Stimulated activated CD4-positive, alpha-beta T cell treated with anti-CD3 and anti-CD28 coated beads, Interleukin-1b, Interleukin-23, amount 100 ng/mL, for 4 hours (primary cell): ENCODE results near the gene TAPBPL.
"Not testable (repeated sequence)": the region's sequence is repeated elsewhere in the genome, so short reads cannot be mapped to it uniquely, and the experiment has no call there.

Experiments
- DNase-seq, 2 donors: peaks; one replicate each; pipeline ENCODE4 v3.0.0-alpha.2; 2020; ENCODE audit warnings: low read depth in 2 of 2

Gene TAPBPL

DNA sequence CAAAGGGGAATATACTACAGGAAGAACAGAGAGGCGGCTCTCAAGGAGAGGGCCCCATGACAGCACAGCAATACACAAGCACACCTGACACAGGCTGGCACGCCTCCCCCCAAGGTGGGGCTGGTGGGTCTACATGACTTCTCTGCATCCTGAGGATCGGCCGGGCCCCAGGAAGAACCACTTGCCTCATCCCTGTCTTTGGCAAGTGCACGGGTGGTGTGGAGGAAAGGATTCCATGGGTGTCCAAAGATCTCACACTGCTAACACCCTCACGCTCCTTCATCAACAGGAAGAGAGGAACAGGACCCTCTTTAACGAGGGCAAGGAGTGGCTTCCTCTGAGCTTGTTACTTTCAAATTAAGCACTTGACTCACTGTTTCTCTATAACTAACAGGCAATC is 11.4 kb downstream of the TAPBPL start:
- DNase-seq: no peak

GRCh38 chr12:6463858-6464257 is 12.0 kb downstream of the TAPBPL start:
- no peak for DNase-seq

DNA sequence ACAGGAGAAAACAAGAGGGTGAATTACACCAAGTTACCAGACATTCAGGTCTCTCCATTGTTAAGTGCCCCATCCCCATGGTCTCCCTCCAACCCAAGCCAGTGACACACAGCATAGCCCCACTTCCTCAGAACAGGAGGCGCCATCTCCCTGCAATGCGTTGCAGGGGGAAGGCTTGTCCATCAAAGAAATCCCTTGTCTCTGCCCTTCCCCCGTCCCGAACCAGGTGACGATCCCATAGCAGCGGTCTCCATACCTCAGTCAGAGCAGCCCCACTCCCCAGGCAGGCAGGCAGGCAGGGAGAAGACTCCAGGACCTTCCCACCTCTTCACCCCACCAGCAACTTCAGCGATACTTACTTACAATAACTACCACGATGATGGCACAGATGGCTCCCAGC is 12.7 kb downstream of the TAPBPL start:
- DNase-seq: no peak

DNA sequence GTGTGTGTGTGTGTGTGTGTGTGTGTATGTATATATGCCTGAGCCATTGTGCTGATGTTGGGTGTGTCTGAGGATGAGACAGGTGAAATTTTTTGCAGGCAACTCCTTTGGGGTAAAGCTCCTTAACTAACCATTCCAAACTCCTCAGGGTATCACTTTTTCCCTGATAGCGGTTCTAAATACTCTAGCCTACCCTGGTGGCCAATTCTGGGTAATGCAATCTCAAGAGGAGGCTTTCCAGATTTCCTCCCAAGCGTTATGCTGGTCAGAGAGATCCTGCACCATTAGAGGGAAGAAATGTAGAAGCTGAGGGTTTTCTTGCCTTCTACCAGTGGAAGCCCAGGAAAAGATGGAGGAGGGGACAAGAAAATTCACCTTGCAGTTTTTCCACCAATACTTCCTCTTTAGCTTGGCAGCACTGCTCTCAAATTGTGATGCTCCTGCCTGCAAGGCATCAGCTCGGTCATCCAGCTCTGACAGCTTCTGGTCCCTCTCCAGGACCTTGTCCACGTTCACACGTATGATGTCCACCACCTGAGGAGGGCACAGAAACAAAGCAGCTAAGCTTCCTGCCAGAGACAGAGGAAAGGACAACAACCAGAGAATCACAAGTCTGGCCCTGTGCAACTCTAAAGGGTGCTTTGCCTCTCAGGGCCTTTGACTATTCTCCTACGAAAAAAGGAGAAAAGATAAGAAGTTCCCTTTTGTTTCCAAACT is 13.8 kb downstream of the TAPBPL start:
- peak in 1 of 2 donors; percentile 37 for DNase-seq

- no peak for DNase-seq
Observed at GRCh38 chr12:6466184-6466573, 14.3 kb downstream of the TAPBPL start.

DNA sequence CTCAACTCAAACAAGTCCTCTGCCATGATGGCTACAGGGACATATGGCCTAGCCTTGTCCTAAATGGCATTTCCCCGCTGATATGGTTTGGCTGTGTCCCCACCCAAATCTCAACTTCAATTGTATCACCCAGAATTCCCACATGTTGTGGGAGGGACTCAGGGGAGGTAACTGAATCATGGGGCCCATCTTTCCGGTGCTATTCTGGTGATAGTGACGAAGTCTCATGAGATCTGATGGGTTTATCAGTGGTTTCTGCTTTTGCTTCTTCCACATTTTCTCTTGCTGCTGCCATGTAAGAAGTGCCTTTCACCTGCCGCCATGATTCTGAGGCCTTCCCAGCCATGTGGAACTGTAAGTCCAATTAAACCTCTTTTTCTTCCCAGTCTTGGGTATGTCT is 14.9 kb downstream of the TAPBPL start:
- not testable (repeated sequence) for DNase-seq

GRCh38 chr12:6467571-6468282 is 15.9 kb downstream of the TAPBPL start:
- not testable (repeated sequence) for DNase-seq

DNA sequence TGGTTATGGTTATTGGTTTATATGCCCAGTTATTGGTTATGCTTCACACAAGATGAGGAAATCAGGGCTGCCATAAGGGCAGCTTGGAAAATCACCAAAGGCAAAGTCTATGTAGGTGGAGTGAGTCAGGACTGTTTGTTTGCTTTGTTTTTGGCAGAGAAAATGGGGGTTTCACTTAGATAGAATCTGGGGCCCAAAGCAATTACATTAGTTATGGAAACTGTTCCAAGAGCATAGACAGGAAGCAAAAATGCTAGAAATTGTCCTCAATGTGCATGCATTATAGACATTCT is 16.4 kb downstream of the TAPBPL start:
- no peak for DNase-seq

GRCh38 chr12:6469092-6469491 is 17.2 kb downstream of the TAPBPL start:
- no peak for DNase-seq

DNA sequence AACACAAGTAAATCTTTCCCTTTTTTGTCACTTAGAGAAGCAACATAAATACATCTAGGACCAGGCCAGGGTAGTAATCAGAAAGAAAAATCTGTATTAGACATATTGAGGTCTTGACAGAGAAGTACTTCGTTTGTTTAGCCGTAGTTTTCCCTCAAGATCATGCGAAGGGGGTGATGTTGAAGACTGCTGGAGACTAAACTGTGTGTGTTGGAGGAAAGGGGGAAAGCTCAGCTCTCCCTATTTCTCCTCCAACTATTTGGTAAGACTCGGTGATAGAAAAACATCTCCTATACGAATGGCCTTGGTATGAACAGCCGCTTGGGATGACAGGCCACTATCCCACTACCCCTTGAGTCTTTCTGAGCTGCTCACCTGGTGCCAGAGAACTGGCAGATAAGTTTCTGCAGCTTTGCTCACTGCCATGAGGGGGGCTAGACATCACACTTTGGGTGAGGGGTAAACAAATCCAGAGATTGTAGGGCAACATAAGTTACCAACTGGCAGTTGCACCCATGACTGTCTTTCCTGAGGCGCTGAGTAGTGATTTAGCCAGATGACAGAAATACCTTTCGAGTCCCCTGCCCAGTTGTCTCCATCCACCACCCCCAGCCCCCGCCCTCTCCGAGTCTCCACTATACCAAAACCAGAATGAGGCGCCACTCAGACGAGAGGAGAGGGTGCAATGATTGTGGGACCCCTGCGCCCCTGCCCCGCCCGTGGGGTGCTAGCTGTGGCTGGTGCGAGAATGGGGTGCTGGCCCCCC is 17.9 kb downstream of the TAPBPL start:
- DNase-seq: no peak

DNA sequence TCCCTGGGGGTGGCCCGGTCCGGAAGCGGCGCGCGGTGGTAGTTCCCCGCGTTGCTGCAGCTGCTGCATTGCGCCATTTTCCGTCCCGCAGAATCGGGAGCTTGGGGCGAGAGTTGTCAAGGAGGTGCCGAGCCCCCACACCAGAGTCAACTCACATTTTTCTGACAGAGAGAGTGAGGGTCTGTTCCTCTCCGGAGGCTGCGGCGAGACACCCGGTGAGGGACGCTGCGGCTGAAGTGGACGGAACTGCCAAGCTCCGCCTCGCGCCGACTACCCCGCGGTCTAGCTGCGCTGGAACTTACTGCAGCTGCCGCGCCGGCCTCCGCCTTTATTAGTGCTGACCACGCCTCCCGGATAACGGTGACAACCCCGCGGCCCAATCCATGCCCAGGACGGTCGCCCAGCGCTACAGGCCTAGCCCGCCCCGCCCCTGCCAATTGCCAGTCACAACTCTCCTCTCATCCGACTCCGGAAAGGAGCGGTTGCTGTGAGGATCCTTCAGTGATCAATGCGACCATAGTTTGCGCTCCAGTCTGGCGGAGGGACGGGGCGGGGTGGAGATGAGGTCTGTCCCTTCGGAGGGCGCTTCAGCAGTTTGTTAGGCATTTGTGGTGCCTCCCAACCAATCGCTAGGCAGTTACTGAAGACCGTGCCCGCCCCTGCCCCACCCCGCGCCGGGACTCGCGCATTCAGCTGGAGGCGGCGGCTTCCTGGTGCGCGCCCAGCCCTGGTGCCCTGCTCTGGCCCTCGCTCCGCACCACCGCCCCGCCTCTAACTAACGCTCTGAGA is 18.7 kb downstream of the TAPBPL start, which contains the start of gene VAMP1:
Gene VAMP1 (minus strand): TSS at position 303 of the 789 bp plus-strand sequence. CDS start 146 bp downstream, at position 157.
- peak; percentile 91 to 96 for DNase-seq

DNA sequence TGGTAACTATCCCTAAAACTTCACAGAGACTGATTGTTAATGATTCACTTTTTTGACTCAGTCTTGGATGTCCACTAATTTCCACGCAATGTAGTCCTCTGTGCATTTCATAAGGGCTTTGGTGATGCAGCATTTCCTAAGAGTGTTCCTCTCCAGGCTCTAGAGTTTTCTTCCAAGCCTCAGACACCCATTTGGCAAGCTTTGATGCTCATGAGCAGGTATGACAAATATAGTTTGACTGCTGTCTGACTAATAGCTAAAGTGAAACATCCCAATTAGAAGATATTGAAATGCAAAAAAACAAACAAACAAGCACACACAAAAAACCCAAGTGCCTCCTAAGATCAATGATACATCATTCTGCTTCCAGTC is 20.1 kb downstream of the TAPBPL start:
- DNase-seq: no peak

DNA sequence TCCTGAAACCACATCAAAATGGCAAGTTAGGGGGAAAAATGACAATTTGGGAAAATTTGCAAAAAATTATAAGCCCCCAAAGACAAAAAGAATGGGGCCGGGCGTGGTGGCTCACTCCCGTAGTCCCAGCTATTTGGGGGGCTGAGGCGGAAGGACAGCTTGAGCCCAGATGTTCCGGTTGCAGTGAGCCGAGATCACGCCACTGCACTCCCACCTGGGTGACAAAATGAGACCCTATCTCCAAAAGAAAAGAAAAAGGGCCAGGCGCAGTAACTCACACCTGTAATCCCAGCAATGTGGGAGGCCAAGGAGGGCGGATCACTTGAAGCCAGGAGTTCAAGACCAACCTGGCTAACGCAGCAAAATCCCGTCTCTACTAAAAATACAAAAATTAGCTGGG is 20.6 kb downstream of the TAPBPL start:
- DNase-seq: no peak

GRCh38 chr12:6475233-6475975 is 23.6 kb downstream of the TAPBPL start:
- DNase-seq: not testable (repeated sequence)

DNA sequence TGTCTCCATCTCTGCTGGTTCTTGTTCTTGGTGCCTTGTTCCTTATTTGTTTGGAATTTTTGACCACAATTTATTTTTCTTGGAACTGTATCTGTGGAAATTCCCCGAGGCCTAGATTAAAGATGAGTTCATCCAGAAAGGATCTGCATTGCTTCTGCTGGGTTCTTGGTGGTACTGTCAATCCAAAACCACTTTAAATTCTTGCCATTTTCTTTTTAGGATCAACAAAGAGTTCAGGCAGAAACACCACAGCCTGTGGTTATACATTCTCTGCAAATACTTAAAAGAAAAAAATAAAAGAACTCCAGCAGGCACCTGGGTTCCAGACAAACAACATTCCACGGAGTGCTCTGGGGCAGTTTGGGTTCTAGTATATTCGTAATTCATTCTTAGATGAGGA is 24.6 kb downstream of the TAPBPL start:
- no peak for DNase-seq

DNA sequence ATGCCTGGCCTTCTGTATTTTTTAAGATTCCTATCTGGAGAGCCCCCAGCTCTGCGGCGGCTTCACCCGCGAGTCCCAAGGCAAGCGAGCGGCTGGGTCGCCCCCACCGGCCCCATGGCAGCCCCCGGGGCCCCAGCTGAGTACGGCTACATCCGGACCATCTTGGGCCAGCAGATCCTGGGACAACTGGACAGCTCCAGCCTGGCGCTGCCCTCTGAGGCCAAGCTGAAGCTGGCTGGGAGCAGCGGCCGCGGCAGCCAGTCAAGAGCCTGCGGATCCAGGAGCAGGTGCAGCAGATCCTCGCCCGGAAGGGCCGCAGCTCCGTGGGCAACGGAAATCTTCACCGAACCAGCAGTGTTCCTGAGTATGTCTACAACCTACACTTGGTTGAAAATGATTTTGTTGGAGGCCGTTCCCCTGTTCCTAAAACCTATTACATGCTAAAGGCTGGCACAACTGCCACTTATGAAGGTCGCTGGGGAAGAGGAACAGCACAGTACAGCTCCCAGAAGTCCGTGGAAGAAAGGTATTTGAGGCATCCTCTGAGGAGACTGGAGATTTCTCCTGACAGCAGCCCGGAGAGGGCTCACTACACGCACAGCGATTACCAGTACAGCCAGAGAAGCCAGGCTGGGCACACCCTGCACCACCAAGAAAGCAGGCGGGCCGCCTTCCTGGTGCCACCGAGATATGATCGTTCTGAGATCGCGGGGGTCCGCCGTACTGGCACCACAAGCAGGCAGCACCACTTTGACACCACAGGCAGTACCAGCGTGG is 25.9 kb downstream of the TAPBPL start:
- not testable (repeated sequence) for DNase-seq

GRCh38 chr12:6478416-6478815 is 26.6 kb downstream of the TAPBPL start:
- no peak for DNase-seq

GRCh38 chr12:6488240-6488639 is 36.4 kb downstream of the TAPBPL start:
- no peak for DNase-seq

DNA sequence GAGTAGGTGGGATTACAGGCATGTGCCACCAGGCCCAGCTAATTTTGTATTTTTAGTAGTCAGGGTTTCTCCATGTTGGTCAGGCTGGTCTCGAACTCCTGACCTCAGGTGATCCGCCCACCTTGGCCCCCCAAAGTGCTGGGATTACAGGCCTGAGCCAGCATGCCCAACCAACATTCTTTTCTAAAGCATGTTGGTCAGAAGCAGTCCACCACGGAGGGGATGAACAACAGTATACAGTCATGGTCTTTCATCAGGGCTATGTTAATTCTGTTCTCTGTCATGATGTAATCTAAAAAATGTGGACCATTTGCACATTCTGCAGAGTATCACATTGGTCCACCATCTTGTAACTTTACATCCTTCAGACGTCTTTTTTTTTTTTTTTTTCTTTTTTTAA is 37.6 kb downstream of the TAPBPL start:
- DNase-seq: no peak

DNA sequence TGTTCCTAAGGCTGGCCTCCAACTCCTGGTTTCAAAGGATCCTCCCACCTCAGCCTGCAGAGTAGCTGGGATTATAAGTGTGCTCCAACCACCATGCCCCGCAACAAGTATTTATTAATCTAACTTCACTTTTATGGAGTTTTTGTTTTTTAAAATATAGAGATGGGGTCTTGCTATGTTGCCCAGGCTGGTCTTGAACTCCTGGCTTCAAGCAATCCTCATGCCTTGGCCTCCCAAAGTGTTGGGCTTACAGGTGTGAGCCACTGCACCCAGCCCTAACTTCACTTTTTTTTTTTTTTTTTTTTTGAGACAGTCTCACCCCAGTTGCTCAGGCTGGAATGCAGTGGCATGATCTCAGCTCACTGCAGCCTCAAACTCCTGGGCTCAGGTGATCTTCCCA is 38.8 kb downstream of the TAPBPL start:
- not testable (repeated sequence) for DNase-seq
